ENCODE measurements around the gene NTHL1.

Gene NTHL1

DNA sequence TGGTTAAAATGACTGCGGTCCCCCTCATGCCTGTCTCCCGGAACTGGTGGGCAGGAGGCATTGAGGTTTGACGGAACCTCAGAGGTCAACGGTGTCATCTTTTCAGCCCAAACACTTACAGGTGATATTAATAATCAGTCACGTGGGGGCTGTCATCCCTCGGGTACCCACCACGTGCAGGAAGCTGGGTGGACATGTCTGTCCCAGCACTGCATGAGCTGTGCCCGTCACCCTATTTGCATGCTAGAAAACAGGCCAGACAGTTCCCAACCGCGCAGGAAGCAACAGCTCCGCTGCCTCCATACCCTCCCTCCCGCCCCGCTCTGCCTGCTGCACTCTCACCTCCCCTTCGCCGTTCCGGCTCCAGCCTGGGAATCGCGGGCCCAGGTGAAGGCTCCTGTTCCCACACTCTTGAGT, 56.5 kb downstream of the NTHL1 start:
- DNase-seq = peak; percentile 53

DNA sequence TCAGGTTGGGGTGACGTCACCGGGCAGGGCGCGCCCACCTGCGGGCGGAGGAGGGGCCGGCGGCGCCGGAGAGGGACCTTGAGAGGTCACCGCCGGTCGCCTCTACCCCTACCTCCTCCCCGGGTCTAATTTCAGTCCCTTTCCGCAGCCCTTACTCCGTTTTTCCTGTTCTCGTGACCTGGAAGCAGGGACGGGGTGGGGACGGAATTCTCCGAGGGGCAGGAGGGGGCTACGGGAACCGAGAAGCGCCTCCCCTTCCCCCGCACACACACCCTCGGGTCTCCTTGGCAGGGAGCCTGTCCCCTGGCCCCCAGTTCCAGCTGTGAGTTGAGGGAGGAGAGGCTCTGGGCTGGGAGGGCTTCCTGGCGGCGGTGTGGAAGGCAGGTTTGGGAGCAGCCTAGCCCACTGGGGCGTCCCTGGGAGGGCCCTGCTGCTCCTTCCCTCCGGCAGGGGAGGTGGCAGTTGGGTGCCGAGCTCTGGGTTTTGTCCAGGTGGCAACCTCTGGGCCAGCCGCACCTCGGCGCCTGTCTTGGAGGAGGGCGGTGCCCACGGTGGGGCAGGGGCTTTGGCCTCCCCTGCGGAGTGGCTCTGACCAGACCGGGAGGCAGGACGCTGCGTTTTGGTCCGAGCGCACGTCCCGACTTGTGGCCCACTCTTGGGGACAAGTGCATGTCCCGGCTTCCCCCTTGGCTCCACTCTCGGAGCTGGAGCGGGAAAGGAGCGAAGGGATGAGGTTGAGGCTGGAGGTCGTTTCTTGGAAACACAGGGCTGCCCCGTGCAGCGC, 57.1 kb downstream of the NTHL1 start:
- DNase-seq = peak; percentile 32

DNA sequence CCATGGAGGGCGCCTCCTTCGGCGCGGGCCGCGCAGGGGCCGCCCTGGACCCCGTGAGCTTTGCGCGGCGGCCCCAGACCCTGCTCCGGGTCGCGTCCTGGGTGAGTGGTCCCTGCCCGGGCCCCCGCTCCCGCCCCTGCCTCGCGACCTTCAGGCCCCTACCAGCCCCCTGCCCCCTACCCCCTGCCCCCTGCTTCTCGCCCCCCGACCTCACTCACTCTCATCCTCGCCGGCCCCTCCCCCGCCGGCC, 57.6 kb downstream of the NTHL1 start:
- no peak for DNase-seq

Data from activated CD4-positive, alpha-beta T cell treated with anti-CD3 and anti-CD28 coated beads, Interleukin-2, amount 50 U/mL, for 1 hour (primary cell).